ENCODE data around the gene ADRA2C.
"Not testable (repeated sequence)": the region's sequence is repeated elsewhere in the genome, so short reads cannot be mapped to it uniquely, and the experiment has no call there.

Gene ADRA2C

DNA sequence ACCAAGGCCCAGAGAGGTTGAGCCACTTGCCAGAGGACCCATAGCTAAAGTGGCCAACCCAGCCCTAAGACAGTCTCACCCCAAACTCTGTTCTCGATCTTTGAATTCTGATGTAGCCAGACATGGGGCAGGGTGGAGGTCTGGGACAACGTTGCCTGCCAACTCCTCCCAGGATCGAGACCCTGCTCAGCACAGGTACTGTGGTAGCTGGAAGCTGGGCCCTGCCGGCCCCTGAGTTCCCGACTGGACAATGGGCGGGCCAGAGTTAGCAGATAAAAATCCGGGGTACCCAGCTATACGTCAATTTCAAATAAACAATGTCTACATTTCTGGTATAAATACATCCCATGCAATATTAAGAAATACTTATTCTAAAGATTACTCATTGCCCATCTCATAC, 35.3 kb downstream of the ADRA2C start:
- no peak for DNase-seq

DNA sequence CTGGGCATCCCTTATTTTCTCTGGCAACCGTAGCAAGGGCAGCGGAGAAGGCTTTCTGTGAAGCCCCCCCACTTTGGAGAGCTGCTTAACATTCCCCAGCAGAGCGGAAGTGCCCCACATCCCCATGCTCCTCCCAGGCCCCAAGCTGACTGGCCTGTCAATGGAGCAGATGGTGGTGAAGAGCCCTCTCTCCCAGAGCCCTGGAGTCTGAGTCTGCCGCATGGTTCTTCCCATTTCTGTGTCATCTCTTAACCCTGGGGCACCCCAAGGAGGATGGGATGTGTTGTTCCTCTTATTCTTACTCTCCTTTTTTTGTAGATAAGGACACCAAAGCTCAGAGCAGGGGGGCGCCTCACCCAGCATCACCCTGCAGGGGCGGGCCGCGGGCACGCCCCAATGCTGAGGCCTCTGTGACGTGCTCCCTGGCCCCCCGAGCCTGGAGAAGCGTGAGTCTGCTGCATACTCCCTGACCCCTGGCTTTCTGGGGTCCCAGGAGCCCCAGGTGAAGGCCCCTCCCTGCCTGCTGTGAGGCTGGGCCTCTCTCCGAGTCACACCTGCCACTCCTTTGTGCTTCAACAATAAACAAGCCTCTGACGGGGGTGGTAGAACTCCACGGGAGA, 35.9 kb downstream of the ADRA2C start:
- DNase-seq: no peak

DNA sequence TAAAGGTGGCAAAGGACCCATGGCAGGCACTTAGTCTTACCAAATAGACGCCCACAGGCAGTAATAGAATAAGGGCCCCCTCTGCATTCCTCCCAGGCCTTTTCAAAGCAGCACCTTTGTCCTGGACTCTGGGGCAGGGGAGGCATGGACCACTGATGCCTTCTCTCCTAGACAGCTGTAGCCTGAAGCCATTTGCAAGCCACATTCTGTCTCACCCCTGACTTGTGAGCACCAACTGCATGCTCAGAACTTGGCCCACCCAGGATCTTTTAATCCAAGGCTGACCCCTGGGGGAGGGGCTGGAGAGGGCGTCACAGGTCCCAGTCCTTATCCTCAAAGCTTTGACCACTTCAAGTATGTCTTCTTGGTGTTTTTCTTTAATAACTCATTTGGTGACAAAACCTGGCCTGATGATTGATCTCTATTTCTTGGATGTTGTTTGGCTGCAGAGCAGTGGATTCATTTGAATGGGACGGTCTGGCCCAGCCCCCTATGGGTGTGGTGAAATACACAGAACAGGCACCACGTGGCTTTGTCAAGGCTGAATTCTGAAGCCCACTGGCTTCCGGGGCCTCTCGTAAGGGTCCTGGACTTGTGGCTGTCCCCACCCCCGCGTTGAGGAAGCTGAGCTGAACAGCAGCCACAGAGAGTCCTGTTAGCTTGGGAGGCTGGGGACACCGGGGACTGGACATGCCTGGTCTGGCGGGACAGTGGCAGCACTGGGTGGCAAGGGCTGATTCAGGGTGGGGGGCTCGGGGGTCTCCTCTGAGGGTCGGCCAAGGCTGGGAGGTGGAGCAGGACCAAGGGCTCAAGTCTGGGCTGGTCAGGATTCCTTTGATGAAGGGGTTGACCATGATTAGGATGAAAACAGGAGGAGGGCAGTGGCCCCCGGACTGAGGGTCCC, 36.6 kb downstream of the ADRA2C start:
- DNase-seq: no peak

DNA sequence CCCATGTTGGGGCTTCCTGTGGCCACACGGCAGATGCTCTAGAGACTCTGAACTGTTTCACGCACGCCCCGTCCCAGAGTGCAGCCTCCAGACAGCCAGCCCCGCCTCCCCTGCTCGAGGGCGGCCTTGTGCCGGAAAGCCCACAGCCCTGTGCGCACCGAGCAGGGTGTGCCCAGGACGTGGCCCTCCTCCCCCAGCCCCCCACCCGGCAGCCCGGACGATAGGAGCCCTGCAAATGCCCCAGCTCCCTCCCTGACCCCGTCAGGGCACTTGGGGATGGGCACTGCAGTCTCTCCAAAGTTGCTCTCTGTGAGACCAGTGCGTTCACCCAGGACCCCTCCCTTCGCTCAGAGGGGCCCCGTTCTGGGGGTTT, 37.3 kb downstream of the ADRA2C start:
- no peak for DNase-seq

DNA sequence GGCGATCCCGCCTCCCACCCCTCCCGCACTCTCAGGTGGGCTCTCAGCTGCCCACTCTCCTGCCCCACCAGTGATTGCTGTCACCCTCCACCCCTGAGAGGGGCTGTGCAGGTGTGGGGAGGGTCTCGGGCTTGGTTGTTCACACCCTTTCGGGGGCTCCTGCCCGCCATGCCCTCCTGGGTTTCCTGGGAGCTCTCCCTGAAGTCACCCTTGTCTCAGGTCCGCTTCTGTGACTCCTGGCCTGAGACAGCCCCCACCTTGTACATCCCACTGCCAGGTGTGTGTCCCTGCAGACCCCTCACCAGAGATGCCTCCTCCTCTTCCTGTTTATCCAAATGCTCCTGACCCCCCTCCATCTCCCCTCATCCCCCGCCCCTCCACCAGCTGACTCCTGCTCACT, 37.8 kb downstream of the ADRA2C start:
- DNase-seq: no peak

DNA sequence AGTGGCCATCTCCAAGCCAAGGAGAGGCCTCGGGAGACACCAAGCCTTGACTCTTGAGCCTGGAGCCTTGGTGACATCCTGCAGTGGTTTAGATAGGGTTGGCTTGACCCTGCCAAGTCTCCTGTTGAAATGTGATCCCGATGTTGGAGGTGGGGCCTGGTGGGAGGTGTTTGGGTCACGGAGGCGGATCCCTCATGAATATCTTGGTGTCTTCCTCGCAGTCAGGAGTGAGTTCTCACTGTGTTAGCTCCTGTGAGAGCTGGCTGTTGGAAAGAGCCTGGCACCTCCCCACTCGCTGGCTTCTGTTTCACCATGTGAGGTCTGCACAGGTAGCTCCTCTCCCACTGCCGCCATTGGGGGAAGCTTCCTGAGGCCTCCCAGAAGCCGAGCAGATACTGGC, 38.8 kb downstream of the ADRA2C start:
- DNase-seq: no peak

GRCh38 chr4:3805731-3806130, 39.5 kb downstream of the ADRA2C start:
- DNase-seq: no peak

GRCh38 chr4:3807311-3807710, 41.1 kb downstream of the ADRA2C start:
- DNase-seq: no peak

GRCh38 chr4:3807822-3808496, 41.8 kb downstream of the ADRA2C start:
- DNase-seq: no peak

- no peak for DNase-seq
Observed at GRCh38 chr4:3808597-3808996, 42.4 kb downstream of the ADRA2C start.

DNA sequence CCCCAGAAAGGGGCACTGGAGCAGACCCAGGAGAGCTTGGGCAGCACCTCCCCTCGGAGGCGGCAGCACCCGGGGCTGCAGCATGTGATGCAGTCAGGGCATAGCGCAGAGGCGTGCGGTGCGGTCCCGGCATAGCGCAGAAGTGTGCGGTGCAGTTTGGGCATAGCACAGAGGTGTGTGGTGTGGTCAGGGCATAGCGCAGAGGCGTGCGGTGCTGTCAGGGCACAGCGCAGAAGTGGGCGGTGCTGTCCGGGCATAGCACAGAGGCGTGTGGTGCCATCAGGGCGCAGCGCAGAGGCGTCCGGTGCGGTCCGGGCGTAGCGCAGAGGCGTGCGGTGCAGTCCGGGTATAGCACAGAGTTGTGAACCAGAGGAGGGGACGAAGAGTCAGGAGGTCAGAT, 42.8 kb downstream of the ADRA2C start:
- no peak for DNase-seq

DNA sequence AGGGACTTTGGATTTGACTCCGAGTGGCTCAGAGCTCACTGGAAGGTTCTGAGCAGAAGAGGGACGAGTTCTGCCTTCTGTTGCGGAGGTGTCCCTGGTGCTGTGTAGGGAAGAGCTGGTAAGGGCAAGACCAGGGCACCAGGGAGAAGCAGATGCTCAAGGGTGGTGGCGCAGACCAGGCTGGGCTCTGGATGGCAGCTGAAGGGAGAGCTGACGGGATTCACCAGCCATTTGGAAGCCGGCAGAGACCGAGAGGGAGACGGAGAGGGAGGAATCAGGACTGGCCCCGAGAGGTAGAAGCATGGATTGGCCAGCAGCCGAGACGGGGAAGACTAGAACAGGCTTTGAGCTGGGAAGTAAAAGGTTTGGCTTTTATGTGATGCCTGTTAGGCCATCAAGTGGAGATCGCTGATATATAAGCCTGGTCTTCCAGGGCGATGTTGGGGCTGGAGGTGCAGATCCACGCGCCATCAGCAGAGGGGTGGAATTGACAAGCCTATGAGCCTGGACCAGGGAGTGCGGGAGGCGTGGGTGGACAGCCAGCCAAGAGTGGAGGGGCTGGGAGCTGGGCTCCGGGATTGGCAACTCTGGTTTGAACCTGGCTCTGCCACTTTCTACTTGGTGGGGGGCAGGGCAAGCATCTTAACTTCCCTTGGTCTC, 43.4 kb downstream of the ADRA2C start:
- no peak for DNase-seq

DNA sequence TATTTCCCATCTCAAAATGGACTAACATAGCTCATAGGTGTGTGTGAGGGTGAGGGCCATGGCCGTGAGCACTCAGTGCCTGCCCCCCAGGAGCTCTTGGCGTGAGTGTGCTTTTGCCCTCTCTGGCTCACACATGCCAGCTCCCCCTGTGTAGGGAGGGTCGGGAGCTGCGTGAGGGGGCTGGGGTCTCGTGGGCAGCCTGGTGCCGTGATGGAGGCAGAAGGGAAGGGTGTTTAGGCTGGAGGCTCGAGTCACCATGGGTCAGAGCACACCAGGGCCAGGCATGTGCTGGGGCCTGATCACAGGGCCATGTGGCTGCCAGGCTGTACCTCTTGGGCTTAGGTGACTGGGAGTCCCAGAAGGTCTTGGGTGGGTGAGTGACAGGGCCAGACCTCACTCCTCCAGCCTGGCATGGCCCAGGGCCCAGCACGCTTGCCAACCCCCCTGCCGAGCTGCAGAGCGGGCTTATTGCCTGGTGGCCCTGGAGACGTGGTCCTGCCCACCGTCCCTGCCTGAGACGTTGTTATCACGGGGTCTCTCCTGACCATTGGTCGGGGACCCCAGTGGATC, 44.0 kb downstream of the ADRA2C start:
- no peak for DNase-seq

GRCh38 chr4:3810796-3811485, 44.8 kb downstream of the ADRA2C start:
- DNase-seq: no peak

DNA sequence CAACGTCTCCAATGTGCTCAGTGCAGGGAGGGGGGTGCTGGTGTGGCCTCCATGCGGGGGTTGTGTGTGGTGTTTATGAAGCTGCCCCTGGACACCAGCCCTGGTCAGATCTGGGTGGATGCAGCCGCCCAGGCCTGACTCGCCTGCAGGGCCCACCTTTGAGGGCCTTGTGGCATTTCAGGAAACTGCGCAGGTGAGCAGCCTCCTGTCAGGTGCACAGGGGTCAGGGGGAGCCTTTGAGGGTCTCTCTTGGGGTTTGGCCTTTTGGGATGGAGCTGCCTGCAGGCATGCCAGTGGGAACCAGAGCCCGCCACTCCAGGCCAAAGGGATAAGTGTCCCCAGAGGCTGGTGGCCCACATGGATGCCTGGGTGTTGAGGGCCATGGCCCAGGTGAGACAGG, 45.4 kb downstream of the ADRA2C start:
- DNase-seq: no peak

DNA sequence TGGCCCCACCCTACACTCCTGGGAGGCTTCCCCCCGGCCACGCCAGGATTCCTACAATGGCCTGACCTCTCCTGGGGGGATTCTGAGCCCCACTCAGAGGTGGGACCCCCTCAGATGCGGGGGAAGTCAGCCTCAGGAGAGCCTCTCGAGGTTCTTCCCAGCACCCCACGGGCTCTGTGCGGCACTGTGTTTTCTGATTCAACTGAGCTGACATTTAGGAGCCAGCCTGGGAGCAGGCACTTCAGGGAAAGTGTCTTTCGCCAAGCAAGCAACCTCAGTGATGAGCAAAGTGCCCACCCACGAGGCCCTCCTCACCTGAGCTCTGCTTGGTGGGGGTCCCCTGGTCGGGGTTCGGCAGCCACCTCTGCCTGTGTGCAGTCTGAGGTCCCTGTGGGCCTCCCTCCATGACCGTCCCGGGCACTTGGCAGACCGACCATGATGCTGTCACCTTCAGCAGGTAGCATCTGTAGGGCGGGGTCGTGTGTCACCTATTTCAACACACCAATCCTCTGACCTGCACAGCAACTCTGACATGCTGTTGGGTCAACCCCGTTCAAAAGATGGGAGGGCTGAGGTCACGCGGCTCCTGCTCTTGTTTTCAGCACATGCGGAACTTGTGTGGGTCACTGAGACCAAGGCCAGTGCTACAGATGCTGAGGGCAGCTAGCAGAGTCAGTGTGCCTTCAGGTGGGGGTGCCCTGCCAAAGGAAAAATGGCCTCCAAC, 46.2 kb downstream of the ADRA2C start:
- DNase-seq: no peak

- no peak for DNase-seq
Observed at GRCh38 chr4:3813151-3814052, 47.2 kb downstream of the ADRA2C start.

- DNase-seq: no peak
Observed at GRCh38 chr4:3814053-3814570, 47.9 kb downstream of the ADRA2C start.

GRCh38 chr4:3814838-3815237, 48.7 kb downstream of the ADRA2C start:
- DNase-seq: not testable (repeated sequence)

DNA sequence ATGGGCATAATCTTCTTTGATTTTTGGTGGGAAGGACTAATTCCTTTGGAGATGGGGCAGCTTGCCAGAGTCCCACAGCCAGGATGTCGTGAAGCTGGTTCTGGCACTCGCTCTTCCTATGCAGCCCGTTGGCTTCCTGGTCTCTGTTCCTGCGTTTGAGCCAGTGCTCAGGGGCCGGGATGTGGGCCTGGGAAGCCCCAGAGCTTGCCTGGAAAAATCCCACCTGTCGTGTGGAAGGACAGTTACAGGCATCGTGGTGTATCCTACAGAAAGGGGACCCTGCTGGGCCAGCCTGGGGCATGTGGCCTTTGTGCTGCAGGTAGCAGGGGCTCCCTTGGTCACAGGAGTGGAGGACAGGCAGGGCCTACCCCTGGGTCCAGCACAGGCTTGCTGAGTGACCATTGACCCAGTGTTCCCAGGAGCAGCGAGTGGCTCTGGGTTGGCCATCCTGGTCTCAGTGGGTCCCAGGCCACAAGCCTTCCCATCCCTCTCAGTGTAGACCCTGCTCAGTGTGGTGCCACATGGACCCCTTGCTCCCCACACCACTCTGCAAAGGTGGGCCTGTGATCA, 50.2 kb downstream of the ADRA2C start:
- DNase-seq: no peak
